SW 1271 (cell line): ENCODE measurements around the gene RMP24.
A peak's percentile ranks its signal among the peaks of the same experiment; 100 is the strongest.
"Not testable (repeated sequence)": the region's sequence is repeated elsewhere in the genome, so short reads cannot be mapped to it uniquely, and the experiment has no call there.

Source experiments
- DNase-seq, 2 experiments: peaks; one replicate each; lab custom pipeline; 2025; lab: John Stamatoyannopoulos, UW

Gene RMP24

DNA sequence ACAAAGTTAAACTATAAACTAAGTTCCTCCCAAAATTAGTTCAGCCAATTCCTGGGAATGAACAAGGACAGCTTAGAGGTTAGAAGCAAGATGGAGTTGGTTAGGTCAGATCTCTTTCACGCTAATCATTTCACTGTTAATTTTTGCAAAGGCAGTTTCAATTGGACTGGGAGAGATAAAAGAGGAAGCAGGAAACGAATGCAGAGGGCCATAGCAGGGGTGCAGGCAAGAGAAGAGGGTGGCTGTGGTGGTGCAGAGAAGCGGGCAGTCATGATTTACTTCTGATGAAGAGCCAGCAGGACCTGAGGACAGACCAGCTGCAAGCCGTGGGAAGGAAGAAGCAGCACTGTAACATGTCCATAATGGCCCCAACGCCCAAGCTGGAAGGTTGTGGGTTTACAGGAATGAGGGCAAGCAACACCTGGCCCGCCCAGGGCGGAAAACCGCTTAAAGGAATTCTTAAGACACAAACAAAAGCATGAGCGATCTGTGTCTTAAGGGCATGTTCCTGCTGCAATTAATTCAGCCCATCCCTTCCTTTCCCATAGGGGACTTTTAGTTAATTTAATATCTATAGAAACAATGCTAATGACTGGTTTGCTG is 4.1 kb upstream of the RMP24 start:
- no peak for DNase-seq

DNA sequence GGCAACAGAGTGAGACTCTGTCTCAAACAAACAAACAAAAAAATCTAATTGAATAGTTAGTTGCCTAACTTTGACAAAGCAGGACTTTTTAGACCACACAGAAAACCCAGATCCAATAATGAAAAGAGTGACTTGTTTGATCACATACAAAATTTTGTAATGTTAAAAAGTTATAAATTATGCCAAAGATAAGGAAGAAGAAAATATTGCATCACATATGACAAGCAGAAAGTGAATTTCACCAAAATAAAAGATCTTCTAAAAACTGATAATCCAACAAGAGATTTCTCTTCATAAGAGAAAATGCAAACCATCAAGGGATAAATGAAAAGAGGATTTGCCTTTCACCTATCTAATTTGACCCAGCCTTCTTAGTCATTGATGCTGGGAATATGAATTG is 2.8 kb upstream of the RMP24 start:
- no peak for DNase-seq

DNA sequence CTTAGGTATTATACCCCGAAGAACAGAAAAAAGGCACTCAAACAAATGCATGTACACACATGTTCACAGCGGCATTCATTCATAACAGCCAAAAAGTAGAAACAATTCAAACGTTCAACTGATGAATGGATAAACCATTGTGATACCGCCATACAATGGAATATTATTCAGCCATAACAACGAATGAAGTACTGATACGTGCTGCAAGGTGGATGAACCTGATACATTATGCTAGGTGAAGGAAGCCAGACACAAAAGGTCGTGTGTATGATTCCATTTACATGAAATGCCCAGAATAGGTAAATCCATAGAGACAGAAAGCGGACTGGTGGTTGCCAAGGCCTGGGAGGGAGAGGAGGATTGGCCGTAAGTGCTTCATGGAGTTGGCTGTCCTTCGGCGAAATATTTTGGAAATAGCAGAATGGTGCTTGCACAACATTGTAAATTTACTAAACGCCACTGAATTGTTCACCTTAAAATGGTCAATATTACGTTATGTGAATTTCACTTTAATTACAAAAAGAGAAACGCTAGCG is 750 bp upstream of the RMP24 start:
- DNase-seq = peak in 1 of 2 experiments; percentile 74

DNA sequence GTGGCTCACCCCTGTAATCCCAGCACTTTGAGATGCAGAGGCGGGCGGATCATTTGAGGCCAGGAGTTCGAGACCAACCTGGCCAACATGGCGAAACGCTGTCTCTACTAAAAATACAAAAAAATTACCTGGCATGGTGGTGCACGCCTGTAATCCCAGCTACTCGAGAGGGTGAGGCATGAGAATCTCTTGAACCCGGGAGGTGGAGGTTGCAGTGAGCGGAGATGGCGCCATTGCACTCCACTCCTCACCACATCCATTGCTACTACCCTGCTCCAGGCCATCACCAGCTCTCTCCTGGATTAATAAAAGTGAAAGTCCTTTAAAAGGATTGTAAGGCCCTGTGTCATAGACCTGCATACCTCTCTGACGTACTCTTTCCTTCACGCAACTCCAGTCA is 1.2 kb downstream of the RMP24 start:
- DNase-seq = no peak

DNA sequence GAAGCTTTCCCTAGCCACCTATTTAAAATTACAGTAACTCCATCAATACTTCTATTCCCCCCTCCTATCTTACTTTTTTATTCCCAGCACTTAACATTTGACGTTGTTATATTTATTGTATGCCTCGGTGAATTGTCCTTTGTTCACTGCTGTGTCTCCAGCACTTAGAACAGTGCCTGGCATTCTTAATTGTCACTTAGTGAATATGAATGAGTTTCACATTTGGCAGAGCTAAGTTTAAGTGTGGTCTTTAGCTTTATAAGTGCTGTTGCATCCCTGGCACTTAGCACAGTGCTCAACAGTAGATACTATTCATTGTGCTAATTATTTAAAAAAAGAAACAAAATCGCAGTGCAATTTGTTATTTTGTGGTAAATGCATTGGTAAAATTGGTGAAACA is 1.7 kb downstream of the RMP24 start:
- DNase-seq = no peak

DNA sequence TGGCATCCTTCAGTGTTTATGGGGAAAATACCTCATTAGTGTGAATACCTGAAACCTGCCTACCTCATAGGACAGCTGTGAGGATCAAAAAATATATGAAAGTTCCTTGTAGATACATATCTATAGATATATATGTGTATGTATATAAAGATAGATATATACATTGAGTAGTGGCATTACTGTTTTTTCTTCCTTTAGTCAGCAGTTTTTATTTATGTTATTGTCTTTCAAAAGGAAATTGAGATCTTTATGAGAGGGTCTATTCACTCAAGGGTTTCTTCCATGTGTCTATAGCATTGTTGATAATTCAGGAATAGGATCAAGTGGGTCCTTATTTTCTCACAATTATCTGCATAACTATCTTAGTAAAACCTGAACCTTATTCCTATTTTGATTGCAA is 6.6 kb downstream of the RMP24 start:
- DNase-seq = no peak

DNA sequence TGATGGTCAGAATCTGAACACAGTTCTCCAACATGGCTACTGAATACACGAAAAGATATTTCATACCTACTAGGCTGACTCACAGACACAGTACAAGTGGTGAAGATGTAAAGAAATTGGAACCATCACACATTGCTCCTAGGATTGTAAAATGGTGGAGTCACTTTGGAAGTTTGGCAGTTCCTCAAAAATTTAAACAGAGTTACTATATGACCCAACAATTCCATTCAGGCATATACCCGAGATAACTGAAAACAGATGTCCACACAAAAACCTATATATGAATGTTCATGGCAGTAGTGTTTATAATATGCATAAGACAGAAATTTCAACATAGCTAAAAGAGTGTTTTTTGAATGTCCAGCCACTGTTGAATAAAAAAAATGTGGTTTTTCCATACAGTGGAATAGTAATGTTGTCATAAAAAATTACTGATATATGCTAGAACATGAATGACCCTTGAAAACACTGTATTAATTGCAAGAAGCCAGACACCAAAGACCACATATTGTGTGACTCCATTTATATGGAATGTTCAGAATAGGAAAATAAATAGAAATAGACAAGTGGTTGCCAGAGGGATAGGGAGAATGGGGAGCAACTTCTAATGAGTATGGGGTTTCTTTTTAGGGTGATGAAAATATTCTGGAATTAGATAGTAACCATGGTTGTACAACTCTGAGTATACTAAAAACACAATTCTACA is 10.1 kb downstream of the RMP24 start:
- DNase-seq = no peak

DNA sequence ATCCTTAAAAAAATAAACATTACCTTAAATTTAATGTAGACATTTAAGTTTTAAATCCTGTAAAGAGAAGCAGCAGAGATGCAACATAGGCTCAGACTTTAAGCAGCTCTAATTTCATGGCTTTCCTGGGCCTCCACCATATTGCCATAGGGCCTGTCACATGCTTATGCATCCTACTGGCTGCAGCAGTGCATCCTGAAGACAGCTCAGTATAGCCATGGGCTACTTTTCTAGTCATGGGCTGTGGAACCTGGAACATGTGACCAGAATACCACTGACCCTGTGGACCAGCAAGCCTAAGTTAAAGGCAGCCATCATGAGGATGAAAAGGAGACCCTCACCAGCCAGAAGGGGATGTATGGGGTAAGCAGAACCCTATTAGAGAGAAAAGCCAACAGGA is 10.7 kb downstream of the RMP24 start:
- DNase-seq = no peak

DNA sequence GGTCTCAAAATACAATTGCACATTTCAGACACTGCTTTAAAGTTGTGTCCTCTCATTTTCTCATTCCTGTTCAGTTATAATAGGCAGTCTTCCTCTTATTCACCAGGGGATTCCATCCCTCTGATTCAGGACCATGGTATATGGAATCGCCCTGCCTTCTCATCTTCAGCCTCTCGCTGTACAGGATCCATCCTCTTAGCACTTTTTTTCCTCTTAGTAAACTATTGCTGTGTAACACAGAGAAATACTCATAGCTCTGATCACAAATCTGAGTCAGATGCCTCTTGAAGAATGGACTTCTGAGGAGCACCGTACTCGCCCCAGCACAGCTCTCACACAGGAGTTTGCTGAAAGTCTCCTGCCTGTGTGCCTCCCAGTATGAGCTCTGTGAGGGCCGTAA is 11.3 kb downstream of the RMP24 start:
- no peak for DNase-seq

DNA sequence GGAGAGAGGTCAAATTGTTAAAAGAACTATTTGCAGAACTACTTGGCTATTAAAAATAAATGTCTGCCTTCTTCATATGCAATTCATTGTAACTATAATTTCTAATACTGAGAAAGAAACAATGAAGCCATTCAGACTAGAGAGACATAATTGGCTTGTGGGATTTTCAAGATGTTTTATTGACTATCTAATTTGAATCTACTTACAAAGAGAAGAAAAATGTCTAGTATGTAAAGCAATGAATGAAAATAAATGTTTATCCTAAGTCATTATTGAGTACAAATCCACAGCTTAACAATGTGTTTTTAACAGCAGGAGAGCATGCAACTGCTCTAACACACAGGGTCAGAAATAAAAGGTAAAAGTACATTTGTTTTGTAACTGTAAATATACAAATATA is 19.2 kb downstream of the RMP24 start:
- DNase-seq = no peak

DNA sequence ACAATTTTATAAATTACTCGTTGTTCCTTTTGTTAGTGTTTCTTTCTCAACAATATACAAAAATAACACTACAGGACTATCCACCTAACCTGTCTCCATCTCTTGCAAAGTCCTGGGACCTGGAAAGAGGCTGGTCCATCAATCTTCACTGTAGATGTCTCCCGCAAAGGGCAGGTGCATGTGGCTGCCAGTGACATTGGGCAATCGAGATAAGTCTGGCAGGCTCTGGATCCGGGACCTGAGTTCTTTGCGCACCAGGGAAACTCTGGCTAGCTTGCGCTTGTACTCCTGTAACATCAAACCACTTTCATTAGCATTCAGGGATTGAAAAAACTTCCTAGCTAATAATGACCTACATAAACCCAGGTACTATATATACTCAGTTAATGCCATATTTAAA is 20.5 kb downstream of the RMP24 start:
- DNase-seq = no peak

DNA sequence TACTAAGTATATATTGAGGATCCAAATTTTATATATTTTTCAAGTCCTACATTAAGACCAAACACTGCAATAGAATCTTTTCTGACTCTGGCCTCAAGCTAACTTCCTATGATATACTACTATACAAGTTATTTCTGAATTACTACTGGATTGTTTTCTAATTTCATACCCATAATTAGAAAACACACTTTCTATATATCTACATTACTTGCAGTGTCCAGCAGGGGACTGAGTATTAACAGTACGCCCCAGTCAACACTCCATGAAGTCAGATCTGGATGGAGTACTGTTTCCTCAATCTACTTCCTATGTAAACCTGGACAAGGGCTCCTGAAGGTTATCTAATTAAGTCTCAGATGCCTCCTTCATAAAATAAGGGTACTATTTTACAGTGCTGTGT is 26.5 kb downstream of the RMP24 start:
- peak in 1 of 2 experiments; percentile 28 for DNase-seq

DNA sequence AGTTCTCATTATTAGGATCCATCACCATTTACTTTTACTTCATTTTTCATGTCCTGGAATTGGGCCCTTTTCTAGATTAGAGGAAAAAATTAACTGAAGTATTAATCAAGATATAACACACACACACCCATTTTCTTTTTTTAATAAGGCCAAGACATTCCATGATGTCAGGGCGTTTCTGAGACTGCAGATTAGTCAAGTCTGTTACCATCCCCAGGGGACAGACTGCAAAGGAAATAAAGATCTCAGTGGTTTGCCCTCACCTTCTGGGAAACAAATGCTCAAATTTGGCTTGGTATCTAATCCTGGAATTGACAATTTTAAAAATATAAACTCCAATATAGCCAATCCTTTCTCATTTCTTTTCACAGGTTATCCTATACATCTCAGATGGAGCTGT is 27.4 kb downstream of the RMP24 start:
- DNase-seq = no peak

DNA sequence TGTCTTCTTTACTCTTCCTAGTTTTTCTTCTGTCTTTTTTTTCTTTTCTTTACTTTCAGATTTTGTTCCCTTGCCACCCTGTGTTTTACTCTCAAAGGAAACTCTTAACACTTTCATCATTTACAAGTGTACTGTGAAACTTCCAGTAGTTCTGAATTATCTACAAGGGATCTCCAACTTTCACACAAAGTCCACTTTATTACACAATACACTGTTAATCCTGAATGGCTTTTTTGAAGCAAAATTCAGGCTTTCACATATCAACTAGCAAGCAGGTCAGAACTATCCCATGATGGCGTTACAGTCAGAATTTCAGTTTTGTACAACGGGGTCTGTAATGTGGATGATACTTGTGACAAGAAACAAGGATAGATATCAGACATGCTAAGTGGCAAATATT is 34.5 kb downstream of the RMP24 start:
- DNase-seq = no peak

DNA sequence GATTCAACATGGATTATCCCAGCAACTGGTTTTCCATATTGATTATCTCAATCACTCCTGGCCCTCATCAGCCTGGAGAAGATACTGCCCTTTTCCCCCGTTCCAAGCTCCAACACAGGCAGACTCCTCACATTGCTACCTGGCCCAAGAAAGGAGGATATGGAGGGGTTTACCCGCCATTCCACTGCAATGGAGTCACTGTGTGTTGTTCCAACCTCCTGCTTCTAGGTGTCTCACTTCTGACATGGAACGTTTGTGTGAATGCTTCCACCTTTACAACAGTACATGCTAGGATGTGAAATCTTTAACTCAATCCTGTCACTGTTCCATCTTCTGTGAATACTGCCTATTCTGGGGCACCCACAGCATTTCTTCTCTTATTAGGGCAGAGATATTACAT is 36.7 kb downstream of the RMP24 start:
- no peak for DNase-seq

DNA sequence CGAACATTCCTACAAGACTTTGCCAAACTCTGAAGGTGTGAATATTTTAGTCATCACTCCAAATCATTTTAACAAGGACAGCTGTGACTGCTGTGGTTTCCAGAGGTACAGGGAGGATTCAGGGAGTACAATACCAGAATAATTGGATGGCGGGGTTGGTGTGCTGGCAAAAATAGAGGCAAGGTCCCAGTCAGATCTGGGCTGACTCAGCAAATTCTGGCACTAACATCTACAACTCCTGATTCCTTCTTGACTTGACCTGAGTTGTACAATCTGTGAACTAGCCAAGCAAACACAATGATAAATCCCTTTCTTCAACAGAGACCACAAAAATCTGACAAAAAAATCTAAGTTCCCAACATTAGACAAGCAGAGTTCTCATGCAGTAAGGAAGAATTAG is 40.4 kb downstream of the RMP24 start:
- no peak for DNase-seq

DNA sequence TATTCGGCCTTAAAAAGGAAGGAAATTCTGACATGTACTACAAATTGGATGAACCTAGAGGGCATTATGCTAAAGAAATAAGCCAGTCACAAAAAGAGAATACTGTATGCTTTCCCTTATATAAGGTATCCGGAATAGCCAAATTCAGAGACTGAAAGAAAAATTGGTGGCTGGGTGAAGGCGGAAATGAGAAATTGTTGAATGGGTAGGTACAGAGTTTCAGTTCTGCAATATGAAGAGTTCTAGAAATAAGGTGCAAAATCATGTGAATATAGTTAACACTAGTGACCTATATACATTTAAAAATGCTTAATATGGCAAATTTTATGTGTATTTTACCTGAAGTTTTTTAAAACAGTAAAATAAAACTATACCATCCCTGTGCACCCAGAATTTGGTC is 43.1 kb downstream of the RMP24 start:
- no peak for DNase-seq

DNA sequence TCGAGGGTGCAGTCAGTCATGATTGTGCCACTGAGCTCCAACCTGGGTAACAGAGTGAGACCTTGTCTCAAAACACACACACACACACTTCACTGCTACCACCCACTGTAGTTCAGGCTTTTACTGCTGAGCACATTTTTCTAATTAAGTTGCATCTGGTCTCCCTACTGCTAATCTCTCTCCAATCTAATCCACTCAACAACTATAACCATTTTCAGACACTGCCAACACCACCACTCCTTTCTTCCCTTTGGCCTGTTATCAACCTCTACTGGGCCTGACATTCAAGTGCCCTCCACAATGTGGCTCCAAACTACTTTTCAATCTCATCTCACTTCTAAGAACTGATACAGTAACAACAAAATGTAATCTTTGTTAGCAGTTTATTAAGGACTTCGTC is 44.8 kb downstream of the RMP24 start:
- DNase-seq = no peak

DNA sequence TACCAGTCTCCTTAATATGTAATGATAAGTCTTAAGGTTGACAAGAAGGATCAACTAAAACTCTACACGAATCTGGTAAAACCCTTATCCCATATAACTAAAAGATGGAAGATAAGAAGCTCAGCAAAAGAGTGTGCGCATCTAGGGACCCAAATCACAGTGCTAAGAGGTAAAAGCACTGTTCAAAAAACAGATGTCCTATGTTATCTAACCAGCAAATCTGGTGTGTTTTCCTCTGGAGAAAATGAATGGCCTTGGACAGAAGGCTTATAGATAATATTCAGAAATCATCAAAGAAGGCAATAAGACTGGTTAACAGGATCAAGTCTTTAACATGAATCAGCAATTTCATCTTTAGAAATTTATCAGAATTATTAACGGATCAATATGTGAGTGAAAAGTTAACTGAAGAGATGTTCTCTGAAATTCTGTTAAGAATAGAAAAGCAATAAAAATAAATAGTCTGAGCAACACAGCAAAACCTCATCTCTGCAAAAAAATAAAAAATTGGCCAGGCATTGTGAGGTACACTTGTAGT is 47.8 kb downstream of the RMP24 start:
- DNase-seq = no peak

DNA sequence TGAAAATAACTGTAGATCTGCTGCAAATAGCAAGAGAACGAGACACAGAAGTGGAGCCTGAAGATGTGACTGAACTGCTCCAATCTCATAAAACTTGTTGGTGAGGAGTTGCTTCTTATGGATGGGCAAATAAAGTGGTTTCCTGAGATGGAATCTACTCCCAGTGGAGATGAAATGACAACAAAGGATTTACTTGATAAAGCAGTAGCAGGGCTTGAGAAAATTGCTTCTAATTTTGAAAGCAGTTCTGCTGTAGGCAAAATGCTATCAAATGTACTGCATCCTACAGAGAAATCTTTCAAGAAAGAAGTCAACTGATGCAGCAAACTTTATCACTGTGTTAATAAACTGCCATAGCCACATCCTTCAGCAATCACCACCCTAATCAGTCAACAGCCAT is 50.9 kb downstream of the RMP24 start:
- DNase-seq = no peak

DNA sequence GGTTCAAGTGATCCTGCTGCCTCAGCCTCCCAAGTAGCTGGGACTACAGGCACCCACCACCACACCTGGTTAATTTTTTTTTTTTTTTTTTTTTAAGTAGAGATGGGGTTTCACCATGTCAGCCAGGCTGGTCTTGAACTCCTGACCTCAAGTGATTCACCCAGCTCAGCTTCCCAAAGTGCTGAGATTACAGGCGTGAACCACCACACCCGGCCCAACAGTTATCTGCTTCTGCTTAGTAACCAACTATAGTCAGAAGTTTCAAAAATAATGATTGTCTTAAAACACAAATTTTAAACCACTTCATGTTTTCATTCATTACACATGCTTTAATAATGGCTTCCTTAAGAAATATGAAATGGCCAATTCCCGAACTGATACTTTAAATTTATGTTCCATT is 51.8 kb downstream of the RMP24 start:
- not testable (repeated sequence) for DNase-seq

DNA sequence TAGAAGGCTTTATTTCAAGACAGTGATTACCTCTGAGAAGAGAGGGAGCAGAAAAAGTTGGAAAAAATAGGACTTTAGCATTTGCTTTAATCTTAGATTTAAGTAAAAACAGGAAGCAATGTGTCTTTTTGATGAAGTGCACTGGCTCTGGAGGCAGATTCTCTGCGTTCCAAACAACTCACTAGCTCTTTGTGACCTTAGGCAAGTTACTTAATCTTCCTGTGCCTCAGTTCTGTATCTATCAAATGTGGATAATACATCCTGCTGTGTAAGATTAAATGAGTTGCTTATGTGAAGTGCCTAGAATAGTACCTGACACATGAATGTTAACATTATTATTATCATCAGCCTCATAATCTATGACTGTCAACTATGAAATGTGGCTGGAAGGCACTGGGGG is 52.5 kb downstream of the RMP24 start:
- DNase-seq = peak in 1 of 2 experiments; percentile 5

DNA sequence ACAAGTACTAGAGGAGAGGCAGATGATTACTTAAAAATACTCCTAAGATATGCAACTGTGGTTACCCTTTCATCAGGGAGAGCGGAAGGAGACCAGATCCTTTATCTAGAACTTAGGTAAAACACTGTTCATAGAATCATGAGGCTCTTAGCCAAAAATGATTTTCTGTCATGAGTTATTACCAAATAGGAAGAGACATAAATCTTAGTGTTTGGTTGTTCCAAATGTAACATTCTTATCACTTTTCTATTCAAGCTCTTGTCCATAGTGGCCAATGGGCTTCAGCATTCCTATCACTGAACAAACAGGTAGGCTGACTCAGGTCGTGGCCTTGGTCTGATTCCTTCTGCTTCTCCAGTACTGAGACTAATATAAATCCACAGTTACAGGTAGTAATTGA is 56.4 kb downstream of the RMP24 start:
- DNase-seq = no peak
